HepG2 (cell line): ENCODE results near the gene FOSL2. TPM values are rescaled to one million over a fixed set of nuclear protein-coding genes. Genes with fewer than 3 reads are reported as not detected.
A peak's percentile ranks its signal among the peaks of the same experiment; 100 is the strongest.

Experiments used
- ARID2 ChIP-seq: sonication (generic); formaldehyde crosslinking; IDR thresholded peaks from 2 replicates; pipeline ENCODE4 v1.8.1; 2022; ENCODE audit warnings: mild to moderate bottlenecking, missing genetic modification reagents, borderline replicate concordance
- CSRNP1 ChIP-seq: sonication (generic); formaldehyde crosslinking; IDR thresholded peaks from 2 replicates; pipeline ENCODE4 v1.8.1; 2023; ENCODE audit warnings: mild to moderate bottlenecking, missing genetic modification reagents
- GATAD2A ChIP-seq: IDR thresholded peaks from 2 replicates; pipeline ENCODE4 v1.6.1; 2016
- HMG20A ChIP-seq: IDR thresholded peaks from 2 replicates; pipeline ENCODE4 v1.6.1; 2016; ENCODE audit warnings: borderline replicate concordance
- HMG20B ChIP-seq: conservative IDR thresholded peaks from 2 replicates; pipeline ENCODE4 v1.6.1; 2016; ENCODE audit warnings: missing genetic modification reagents, missing compliant biosample characterization
- KDM3A ChIP-seq: IDR thresholded peaks from 2 replicates; pipeline ENCODE4 v1.6.1; 2018; ENCODE audit warnings: low read depth, missing compliant biosample characterization
- MXD3 ChIP-seq: IDR thresholded peaks from 2 replicates; pipeline ENCODE4 v1.6.1; 2016; ENCODE audit warnings: mild to moderate bottlenecking, missing biosample characterization, missing genetic modification reagents
- NFKB2 ChIP-seq: sonication (generic); formaldehyde crosslinking; IDR thresholded peaks from 2 replicates; pipeline ENCODE4 v1.4.0; 2020; ENCODE audit warnings: missing genetic modification reagents, borderline replicate concordance
- POGZ ChIP-seq: sonication (generic); formaldehyde crosslinking; IDR thresholded peaks from 2 replicates; pipeline ENCODE4 v1.4.0; 2020; ENCODE audit warnings: mild to moderate bottlenecking, missing genetic modification reagents
- POLR2G ChIP-seq: fragments of 200-400 bp; formaldehyde crosslinking; IDR thresholded peaks from 2 replicates; pipeline ENCODE4 v1.6.1; 2018; ENCODE audit warnings: mild to moderate bottlenecking, low read depth, low read length, moderate library complexity
- RARG ChIP-seq: sonication (generic); formaldehyde crosslinking; IDR thresholded peaks from 2 replicates; pipeline ENCODE4 v1.4.0; 2020; ENCODE audit warnings: low read depth, mild to moderate bottlenecking, missing genetic modification reagents
- STAT6 ChIP-seq: sonication (generic); formaldehyde crosslinking; IDR thresholded peaks from 2 replicates; pipeline ENCODE4 v1.4.0; 2020; ENCODE audit warnings: missing genetic modification reagents, mild to moderate bottlenecking, borderline replicate concordance
- ZBTB10 ChIP-seq: sonication (generic); formaldehyde crosslinking; IDR thresholded peaks from 2 replicates; pipeline ENCODE4 v1.4.0; 2020; ENCODE audit warnings: missing genetic modification reagents, borderline replicate concordance
- ZBTB3 ChIP-seq: sonication (generic); formaldehyde crosslinking; IDR thresholded peaks from 2 replicates; pipeline ENCODE4 v1.4.0; 2020; ENCODE audit warnings: low read depth, mild to moderate bottlenecking, moderate library complexity, missing genetic modification reagents, borderline replicate concordance
- ZNF546 ChIP-seq: sonication (generic); formaldehyde crosslinking; conservative IDR thresholded peaks from 2 replicates; pipeline ENCODE4 v1.8.1; 2023; ENCODE audit warnings: mild to moderate bottlenecking, missing genetic modification reagents
- ZNF558 ChIP-seq: sonication (generic); formaldehyde crosslinking; IDR thresholded peaks from 2 replicates; pipeline ENCODE4 v1.9.0; 2022; ENCODE audit warnings: mild to moderate bottlenecking, missing genetic modification reagents, borderline replicate concordance
- ZNF572 ChIP-seq: sonication (generic); formaldehyde crosslinking; IDR thresholded peaks from 2 replicates; pipeline ENCODE4 v1.5.1; 2020; ENCODE audit warnings: mild to moderate bottlenecking, missing genetic modification reagents
- ZNF704 ChIP-seq: sonication (generic); formaldehyde crosslinking; IDR thresholded peaks from 2 replicates; pipeline ENCODE4 v1.8.1; 2023; ENCODE audit warnings: mild to moderate bottlenecking, inconsistent platforms, moderate library complexity, missing genetic modification reagents, borderline replicate concordance
- ZNF766 ChIP-seq: sonication (generic); formaldehyde crosslinking; IDR thresholded peaks from 2 replicates; pipeline ENCODE4 v1.5.0; 2020; ENCODE audit warnings: missing genetic modification reagents, borderline replicate concordance
- polyA plus RNA-seq, 8 experiments: library from polyadenylated mRNA; depleted of rRNA in 3 of 8; stranded (reverse) in 7 of 8; unstranded in 1 of 8; fragments of >200 nt; fragmentation: Illumina TruSeq in 4 of 8; extraction: Trizol in 4 of 8; gene quantifications; 2 replicates each; pipeline versions ENCODE4 v1.2.1 to v1.2.3, GENCODE V29; 2011 to 2016; ENCODE audit warnings: low read depth in 4 of 8, missing spikeins in 1 of 8, mixed read lengths in 1 of 8; ENCODE audit not compliant: insufficient read depth in 1 of 8
- total RNA-seq, 5 experiments: library from RNA; depleted of rRNA; stranded (reverse); fragments of >200 nt; fragmentation: Illumina TruSeq; extraction: Trizol; gene quantifications; 2 replicates each; pipeline ENCODE4 v1.2.3, GENCODE V29; 2016; ENCODE audit warnings: low read depth in 1 of 5

The FOSL2 gene
- total and polyA plus RNA-seq, 2 of the 13 experiments (the other 11 are each of a cell fraction or from before 2014, with no cell fraction given) = 3.4 to 18.1 TPM

- peak; percentile 76; the same call in 1 of the 2 replicates for TF ChIP-seq ZBTB10 (CRISPR knock-in tag)
- peak; percentile 51; the same call in 1 of the 2 replicates for TF ChIP-seq CSRNP1 (CRISPR knock-in tag)
- 0 out of 2 replicates have a peak, but pooled peaks have one; percentile 11 for TF ChIP-seq HMG20B (CRISPR knock-in tag)
- TF ChIP-seq ARID2 = peak; percentile 25; the same call in 1 of the 2 replicates
- TF ChIP-seq STAT6 (CRISPR knock-in tag) = 0 out of 2 replicates have a peak, but pooled peaks have one; percentile 45
- TF ChIP-seq GATAD2A (CRISPR knock-in tag) = 0 out of 2 replicates have a peak, but pooled peaks have one; percentile 39
- TF ChIP-seq HMG20A = no peak
- peak; percentile 91; the same call in 1 of the 2 replicates for TF ChIP-seq NFKB2 (CRISPR knock-in tag)
- 0 out of 2 replicates have a peak, but pooled peaks have one; percentile 65 for TF ChIP-seq ZNF766 (CRISPR knock-in tag)
- peak; percentile 91 for TF ChIP-seq ZNF704 (CRISPR knock-in tag)
- 0 out of 2 replicates have a peak, but pooled peaks have one; percentile 28 for TF ChIP-seq ZBTB3
- TF ChIP-seq ZNF546 (CRISPR knock-in tag) = 0 out of 2 replicates have a peak, but pooled peaks have one; percentile 7
- no peak for TF ChIP-seq POGZ (CRISPR knock-in tag)
- TF ChIP-seq RARG = no peak
- TF ChIP-seq MXD3 (CRISPR knock-in tag) = peak; percentile 71; the same call in 1 of the 2 replicates
- peak; percentile 42; the same call in 1 of the 2 replicates for TF ChIP-seq POLR2G
- no peak for TF ChIP-seq KDM3A (CRISPR knock-in tag)
- peak; percentile 4; the same call in 1 of the 2 replicates for TF ChIP-seq ZNF572 (CRISPR knock-in tag)
- TF ChIP-seq ZNF558 = peak; percentile 27; the same call in 1 of the 2 replicates
Observed at GRCh38 chr2:28390746-28391563, 1.7 kb upstream of the FOSL2 start (continued).
